ENCODE data around the gene C20orf204. TPM values are rescaled to one million over a fixed set of nuclear protein-coding genes. Genes with fewer than 3 reads are reported as not detected.

The C20orf204 gene
- total and polyA plus RNA-seq, 2 donors (not counting 3 experiments of a cell fraction or from before 2014, with no cell fraction given) = 2.8 to 5.8 TPM

- dilution Hi-C loops (cut with MboI; ENCODE audit: extremely low pct_ligation_motif_present, low sequenced_read_pairs) = no loop called here
- H3K4me3 ChIP-seq (replicated peaks in 1 of 3; ENCODE audit: insufficient read depth in 1 of 3, low read depth in 1 of 3, low read length in 3 of 3) = no peak overlapping the region
- intact Hi-C loops (cut with micrococcal nuclease) = no loop called here
- no peaks in the 10 kb centered on the region for H3K9me3 ChIP-seq (replicated peaks; ENCODE audit: control insufficient read depth, insufficient read depth, low read length)
- H3K9ac ChIP-seq (replicated peaks; ENCODE audit: extremely low read depth, insufficient read depth, low read length) = no peak overlapping the region
- TF ChIP-seq EZH2 (IDR thresholded peaks at IDR 0.05; ENCODE audit: borderline replicate concordance, low read depth, low read length, severe bottlenecking) (no peak), POLR2AphosphoS5 (IDR thresholded peaks at IDR 0.05; ENCODE audit: insufficient read depth, low read depth, low read length) (no peak), FOS (IDR thresholded peaks at IDR 0.05; ENCODE audit: borderline replicate concordance, insufficient read depth, low read length) (no peak), GATA2 (IDR thresholded peaks at IDR 0.05; ENCODE audit: insufficient read depth, insufficient read length, low read depth, low read length) (no peak), MYC (IDR thresholded peaks at IDR 0.05; ENCODE audit: low read depth, low read length) (no peak), JUN (IDR thresholded peaks at IDR 0.05; ENCODE audit: borderline replicate concordance, insufficient read depth, insufficient read length, low read depth) (no peak), POLR2A (IDR thresholded peaks at IDR 0.05; ENCODE audit: low read depth, low read length) (no peak), CTCF (IDR thresholded peaks at IDR 0.05; ENCODE audit: extremely low read depth in 1 of 2, insufficient read depth in 1 of 2, low read depth in 1 of 2, low read length in 2 of 2) (no peak)
- TF ChIP-seq, protein P1, sequence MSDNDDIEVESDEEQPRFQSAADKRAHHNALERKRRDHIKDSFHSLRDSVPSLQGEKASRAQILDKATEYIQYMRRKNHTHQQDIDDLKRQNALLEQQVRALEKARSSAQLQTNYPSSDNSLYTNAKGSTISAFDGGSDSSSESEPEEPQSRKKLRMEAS (IDR thresholded peaks at IDR 0.05; ENCODE audit: insufficient read depth, insufficient read length) = no peak
- no peaks in the 10 kb centered on the region for H3K9me1 ChIP-seq (replicated peaks; ENCODE audit: control insufficient read depth, extremely low read depth, insufficient read depth, low read length)
- H4K20me1 ChIP-seq (replicated peaks; ENCODE audit: control insufficient read depth, extremely low read depth, insufficient read depth, low read length) = no peaks in the 10 kb centered on the region
- ChIA-PET POLR2A (no interaction called here), CTCF (interaction anchor here (2.0 kb wide), 1 partner anchor 43 kb away, joined by 16 read pairs; no protein-coding TSS in a partner anchor)
- H3K79me2 ChIP-seq (ENCODE audit: control insufficient read depth, insufficient read depth, low read length) = peaks cover 6% of the 10 kb centered on the region
- H3K27ac ChIP-seq (ENCODE audit: insufficient read depth, low read depth, low read length) = no peak overlapping the region
- DNase-seq (ENCODE audit: low read depth, low spot score) (no peak), FAIRE-seq (no peak)
- H2AFZ ChIP-seq (ENCODE audit: low read depth, low read length) = no peak overlapping the region
- no peak overlapping the region for H3K4me2 ChIP-seq (ENCODE audit: insufficient read depth, low read length)
- peaks cover 20% of the 10 kb centered on the region for H3K4me1 ChIP-seq (ENCODE audit: control insufficient read depth, extremely low read depth, insufficient read depth, low read length)
- H3K36me3 ChIP-seq (ENCODE audit: control insufficient read depth in 2 of 2, extremely low read depth in 1 of 2, insufficient read depth in 2 of 2, low read length in 2 of 2) = no peaks in the 10 kb centered on the region
- H3K27me3 ChIP-seq (ENCODE audit: control insufficient read depth in 2 of 2, insufficient read depth in 2 of 2, low read length in 2 of 2) = peaks cover 23 to 32% of the 10 kb centered on the region in 2 experiments
- BruUV-seq (replicated peaks) = no TSS peak
Measured at GRCh38 chr20:64082126-64082731, 46.2 kb downstream of the C20orf204 start.

Data from endothelial cell of umbilical vein (primary cell).